H1 (cell line): ENCODE data around the gene KIAA1328.

ENCODE experiments used
- BCL11A ChIP-seq, 2 experiments: IDR thresholded peaks; one replicate each; pipeline ENCODE4 v1.6.1; 2011; ENCODE audit warnings: low read depth in 2 of 2, low read length in 2 of 2, mild to moderate bottlenecking in 2 of 2
- HDAC6 ChIP-seq: IDR thresholded peaks from one replicate; pipeline ENCODE4 v1.7.1; 2012; ENCODE audit warnings: low read depth, mild to moderate bottlenecking, inconsistent platforms, low read length, moderate library complexity
- POLR2A ChIP-seq, 2 experiments: IDR thresholded peaks; 1 replicate in 1 of 2; 2 replicates in 1 of 2; pipeline ENCODE4 v1.6.1; 2011; ENCODE audit warnings: low read depth in 2 of 2, low read length in 2 of 2, mild to moderate bottlenecking in 2 of 2; ENCODE audit errors: control extremely low read depth in 1 of 2
- RFX5 ChIP-seq: IDR thresholded peaks from 2 replicates; pipeline ENCODE4 v1.6.1; 2011; ENCODE audit warnings: low read depth, low read length, improper control_type of control experiment, borderline replicate concordance
- TF ChIP-seq, protein P1 (sequence below): IDR thresholded peaks from 2 replicates; pipeline ENCODE4 v1.6.1; 2011; ENCODE audit warnings: low read length, improper control_type of control experiment
- TF ChIP-seq, protein P2 (sequence below), 3 experiments: IDR thresholded peaks; 1 replicate in 2 of 3; 2 replicates in 1 of 3; pipeline versions ENCODE4 v1.5.1 to v1.6.1; 2011; ENCODE audit warnings: low read length in 3 of 3, mild to moderate bottlenecking in 3 of 3, inconsistent platforms in 2 of 3, low read depth in 1 of 3, moderate library complexity in 1 of 3; ENCODE audit not compliant: insufficient read depth in 1 of 3; ENCODE audit errors: control extremely low read depth in 1 of 3

- TF ChIP-seq, protein P1, sequence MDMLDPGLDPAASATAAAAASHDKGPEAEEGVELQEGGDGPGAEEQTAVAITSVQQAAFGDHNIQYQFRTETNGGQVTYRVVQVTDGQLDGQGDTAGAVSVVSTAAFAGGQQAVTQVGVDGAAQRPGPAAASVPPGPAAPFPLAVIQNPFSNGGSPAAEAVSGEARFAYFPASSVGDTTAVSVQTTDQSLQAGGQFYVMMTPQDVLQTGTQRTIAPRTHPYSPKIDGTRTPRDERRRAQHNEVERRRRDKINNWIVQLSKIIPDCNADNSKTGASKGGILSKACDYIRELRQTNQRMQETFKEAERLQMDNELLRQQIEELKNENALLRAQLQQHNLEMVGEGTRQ = no peak
- TF ChIP-seq POLR2A (IDR thresholded peaks at IDR 0.05; ENCODE audit: control extremely low read depth in 1 of 2, low read depth in 2 of 2, low read length in 2 of 2) = no peak
- no peak for TF ChIP-seq RFX5
- TF ChIP-seq HDAC6 = no peak
- TF ChIP-seq, protein P2, sequence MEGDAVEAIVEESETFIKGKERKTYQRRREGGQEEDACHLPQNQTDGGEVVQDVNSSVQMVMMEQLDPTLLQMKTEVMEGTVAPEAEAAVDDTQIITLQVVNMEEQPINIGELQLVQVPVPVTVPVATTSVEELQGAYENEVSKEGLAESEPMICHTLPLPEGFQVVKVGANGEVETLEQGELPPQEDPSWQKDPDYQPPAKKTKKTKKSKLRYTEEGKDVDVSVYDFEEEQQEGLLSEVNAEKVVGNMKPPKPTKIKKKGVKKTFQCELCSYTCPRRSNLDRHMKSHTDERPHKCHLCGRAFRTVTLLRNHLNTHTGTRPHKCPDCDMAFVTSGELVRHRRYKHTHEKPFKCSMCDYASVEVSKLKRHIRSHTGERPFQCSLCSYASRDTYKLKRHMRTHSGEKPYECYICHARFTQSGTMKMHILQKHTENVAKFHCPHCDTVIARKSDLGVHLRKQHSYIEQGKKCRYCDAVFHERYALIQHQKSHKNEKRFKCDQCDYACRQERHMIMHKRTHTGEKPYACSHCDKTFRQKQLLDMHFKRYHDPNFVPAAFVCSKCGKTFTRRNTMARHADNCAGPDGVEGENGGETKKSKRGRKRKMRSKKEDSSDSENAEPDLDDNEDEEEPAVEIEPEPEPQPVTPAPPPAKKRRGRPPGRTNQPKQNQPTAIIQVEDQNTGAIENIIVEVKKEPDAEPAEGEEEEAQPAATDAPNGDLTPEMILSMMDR (IDR thresholded peaks at IDR 0.05; ENCODE audit: control extremely low read depth in 1 of 3, insufficient read depth in 1 of 3, low read depth in 1 of 3, low read length in 3 of 3) = no peak
- TF ChIP-seq BCL11A (IDR thresholded peaks at IDR 0.05; ENCODE audit: low read depth in 2 of 2, low read length in 2 of 2) = no peak
Observed at GRCh38 chr18:37225279-37225678, 396.4 kb downstream of the KIAA1328 start.
